ENCODE measurements around the gene EZH2. TPM values are rescaled to one million over a fixed set of nuclear protein-coding genes. Genes with fewer than 3 reads are reported as not detected.

EZH2 gene
- total and polyA plus RNA-seq, 2 experiments from 2014 or later = 10.7 to 11.7 TPM

DNA sequence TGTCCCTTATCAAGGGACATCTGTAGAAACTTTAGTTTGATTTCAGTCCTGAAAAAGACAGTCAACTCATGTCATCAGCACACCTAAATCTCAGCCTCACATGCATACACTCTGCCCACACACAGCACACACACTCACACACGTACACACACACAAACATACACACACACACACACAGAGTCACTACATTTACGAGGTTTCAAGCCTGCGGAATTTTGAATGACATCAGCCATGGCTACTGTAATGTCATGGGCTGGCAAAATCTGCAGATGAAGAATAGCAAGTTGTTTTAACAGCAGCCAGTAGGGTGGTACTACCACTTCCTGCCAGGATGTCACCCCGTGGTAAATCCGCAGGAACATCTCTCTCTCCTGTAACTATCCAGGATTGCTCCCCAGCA, 37.1 kb upstream of the EZH2 start:
- Histone ChIP-seq H3K9me2 (replicated peaks; ENCODE audit: insufficient read depth) (no peaks in the 10 kb centered on the region), H4K20me1 (ENCODE audit: insufficient read depth, poor library complexity, severe bottlenecking) (no peaks in the 10 kb centered on the region), H3K36me3 (replicated peaks; ENCODE audit: insufficient read depth, low read depth) (no peaks in the 10 kb centered on the region), H3K27me3 (no peaks in the 10 kb centered on the region), H3K4me1 (ENCODE audit: insufficient read depth) (no peaks in the 10 kb centered on the region), H3K27ac (no peak overlapping the region), H3K4me3 (no peak overlapping the region), H3K9me3 (ENCODE audit: low read depth) (no peaks in the 10 kb centered on the region), H3K4me2 (no peak overlapping the region), H2AFZ (no peak overlapping the region), H3K79me2 (no peaks in the 10 kb centered on the region)
- WGBS (ENCODE audit: low lambda C conversion rate, missing lambda C conversion rate) = 66% methylated on average over 5 of the region's 5 CpGs
- no peak for DNase-seq (ENCODE audit: low spot score)
- TF ChIP-seq EZH2 (IDR thresholded peaks at IDR 0.05; ENCODE audit: borderline replicate concordance) = no peak
- TF ChIP-seq, protein P1, sequence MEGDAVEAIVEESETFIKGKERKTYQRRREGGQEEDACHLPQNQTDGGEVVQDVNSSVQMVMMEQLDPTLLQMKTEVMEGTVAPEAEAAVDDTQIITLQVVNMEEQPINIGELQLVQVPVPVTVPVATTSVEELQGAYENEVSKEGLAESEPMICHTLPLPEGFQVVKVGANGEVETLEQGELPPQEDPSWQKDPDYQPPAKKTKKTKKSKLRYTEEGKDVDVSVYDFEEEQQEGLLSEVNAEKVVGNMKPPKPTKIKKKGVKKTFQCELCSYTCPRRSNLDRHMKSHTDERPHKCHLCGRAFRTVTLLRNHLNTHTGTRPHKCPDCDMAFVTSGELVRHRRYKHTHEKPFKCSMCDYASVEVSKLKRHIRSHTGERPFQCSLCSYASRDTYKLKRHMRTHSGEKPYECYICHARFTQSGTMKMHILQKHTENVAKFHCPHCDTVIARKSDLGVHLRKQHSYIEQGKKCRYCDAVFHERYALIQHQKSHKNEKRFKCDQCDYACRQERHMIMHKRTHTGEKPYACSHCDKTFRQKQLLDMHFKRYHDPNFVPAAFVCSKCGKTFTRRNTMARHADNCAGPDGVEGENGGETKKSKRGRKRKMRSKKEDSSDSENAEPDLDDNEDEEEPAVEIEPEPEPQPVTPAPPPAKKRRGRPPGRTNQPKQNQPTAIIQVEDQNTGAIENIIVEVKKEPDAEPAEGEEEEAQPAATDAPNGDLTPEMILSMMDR (IDR thresholded peaks at IDR 0.05; ENCODE audit: poor library complexity) = no peak
- TF ChIP-seq EZH2phosphoT487 (IDR thresholded peaks at IDR 0.05; ENCODE audit: low read depth, severe bottlenecking, unreplicated experiment) = no peak

DNA sequence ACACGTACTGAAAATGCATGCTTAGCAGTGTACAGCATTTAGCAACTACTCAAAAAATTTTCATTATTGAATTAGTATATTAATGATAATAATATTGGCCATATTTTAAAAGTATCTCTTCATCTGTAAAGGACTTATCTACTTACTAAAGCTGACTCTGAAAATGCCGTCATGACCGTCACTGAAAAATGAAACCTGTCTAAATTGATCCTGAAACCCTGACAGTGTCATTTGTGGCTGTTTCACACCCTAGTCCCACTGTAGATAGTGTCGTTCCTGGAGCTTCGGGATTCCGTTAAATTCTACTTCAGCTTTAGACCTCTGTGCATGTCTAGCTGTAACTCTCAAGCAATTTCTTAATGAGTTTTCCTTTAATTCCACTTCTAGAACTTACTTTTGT, 35.8 kb upstream of the EZH2 start:
- no peak for DNase-seq (ENCODE audit: low spot score)
- no peak overlapping the region for H3K4me2 ChIP-seq
- no peak overlapping the region for H3K4me3 ChIP-seq
- H2AFZ ChIP-seq = no peak overlapping the region
- TF ChIP-seq EZH2phosphoT487 (IDR thresholded peaks at IDR 0.05; ENCODE audit: low read depth, severe bottlenecking, unreplicated experiment) (no peak), EZH2 (IDR thresholded peaks at IDR 0.05; ENCODE audit: borderline replicate concordance) (no peak)
- TF ChIP-seq, protein P1 (IDR thresholded peaks at IDR 0.05; ENCODE audit: poor library complexity) = no peak
- H3K79me2 ChIP-seq = no peaks in the 10 kb centered on the region
- no peaks in the 10 kb centered on the region for H4K20me1 ChIP-seq (ENCODE audit: insufficient read depth, poor library complexity, severe bottlenecking)
- H3K9me2 ChIP-seq (replicated peaks; ENCODE audit: insufficient read depth) = no peaks in the 10 kb centered on the region
- WGBS (ENCODE audit: low lambda C conversion rate, missing lambda C conversion rate) = 89% methylated on average over 6 of the region's 6 CpGs
- no peaks in the 10 kb centered on the region for H3K27me3 ChIP-seq
- H3K9me3 ChIP-seq (ENCODE audit: low read depth) = no peaks in the 10 kb centered on the region
- no peaks in the 10 kb centered on the region for H3K4me1 ChIP-seq (ENCODE audit: insufficient read depth)
- no peak overlapping the region for H3K27ac ChIP-seq
- H3K36me3 ChIP-seq (replicated peaks; ENCODE audit: insufficient read depth, low read depth) = no peaks in the 10 kb centered on the region

DNA sequence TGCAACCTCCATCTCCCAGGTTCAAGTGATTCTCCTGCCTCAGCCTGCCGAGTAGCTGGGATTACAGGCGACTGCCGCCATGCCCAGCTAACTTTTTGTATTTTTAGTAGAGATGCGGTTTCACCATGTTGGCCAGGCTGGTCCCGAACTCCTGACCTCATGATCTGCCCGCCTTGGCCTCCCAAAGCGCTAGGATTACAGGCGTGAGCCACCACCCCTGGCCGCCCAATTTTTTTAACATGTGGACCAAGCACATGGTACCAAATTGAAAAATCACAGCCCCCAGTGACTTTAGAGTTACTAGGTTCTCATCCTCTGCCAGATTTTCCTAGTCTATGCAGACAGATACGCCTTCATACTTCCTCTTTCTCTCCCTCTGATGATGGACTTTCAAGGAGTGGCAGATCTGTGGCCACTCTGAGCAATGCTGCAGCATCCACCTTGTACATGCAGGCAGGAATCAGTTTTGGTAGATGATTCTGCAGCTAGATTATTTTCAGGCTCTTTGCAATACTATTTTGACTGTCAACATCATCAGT, 34.0 kb upstream of the EZH2 start:
- H3K27me3 ChIP-seq = no peaks in the 10 kb centered on the region
- no peaks in the 10 kb centered on the region for H3K9me2 ChIP-seq (replicated peaks; ENCODE audit: insufficient read depth)
- no peak overlapping the region for H3K27ac ChIP-seq
- H3K4me3 ChIP-seq = no peak overlapping the region
- TF ChIP-seq EZH2phosphoT487 (IDR thresholded peaks at IDR 0.05; ENCODE audit: low read depth, severe bottlenecking, unreplicated experiment) (no peak), EZH2 (IDR thresholded peaks at IDR 0.05; ENCODE audit: borderline replicate concordance) (no peak)
- TF ChIP-seq, protein P1 (IDR thresholded peaks at IDR 0.05; ENCODE audit: poor library complexity) = no peak
- no peak overlapping the region for H3K4me2 ChIP-seq
- no peak for DNase-seq (ENCODE audit: low spot score)
- H3K9me3 ChIP-seq (ENCODE audit: low read depth) = no peaks in the 10 kb centered on the region
- H4K20me1 ChIP-seq (ENCODE audit: insufficient read depth, poor library complexity, severe bottlenecking) = no peaks in the 10 kb centered on the region
- no peaks in the 10 kb centered on the region for H3K4me1 ChIP-seq (ENCODE audit: insufficient read depth)
- H2AFZ ChIP-seq = no peak overlapping the region
- WGBS (ENCODE audit: low lambda C conversion rate, missing lambda C conversion rate) = 90% methylated on average over 10 of the region's 10 CpGs
- no peaks in the 10 kb centered on the region for H3K36me3 ChIP-seq (replicated peaks; ENCODE audit: insufficient read depth, low read depth)
- no peaks in the 10 kb centered on the region for H3K79me2 ChIP-seq

Data from hepatocyte (in vitro differentiated cells).